ENCODE results near the gene LZIC. TPM values are rescaled to one million over a fixed set of nuclear protein-coding genes. Genes with fewer than 3 reads are reported as not detected.

The LZIC gene
- total and polyA plus RNA-seq, 2 of the 13 experiments (the other 11 are each of a cell fraction or from before 2014, with no cell fraction given), result 25.2 to 71.8 TPM

DNA sequence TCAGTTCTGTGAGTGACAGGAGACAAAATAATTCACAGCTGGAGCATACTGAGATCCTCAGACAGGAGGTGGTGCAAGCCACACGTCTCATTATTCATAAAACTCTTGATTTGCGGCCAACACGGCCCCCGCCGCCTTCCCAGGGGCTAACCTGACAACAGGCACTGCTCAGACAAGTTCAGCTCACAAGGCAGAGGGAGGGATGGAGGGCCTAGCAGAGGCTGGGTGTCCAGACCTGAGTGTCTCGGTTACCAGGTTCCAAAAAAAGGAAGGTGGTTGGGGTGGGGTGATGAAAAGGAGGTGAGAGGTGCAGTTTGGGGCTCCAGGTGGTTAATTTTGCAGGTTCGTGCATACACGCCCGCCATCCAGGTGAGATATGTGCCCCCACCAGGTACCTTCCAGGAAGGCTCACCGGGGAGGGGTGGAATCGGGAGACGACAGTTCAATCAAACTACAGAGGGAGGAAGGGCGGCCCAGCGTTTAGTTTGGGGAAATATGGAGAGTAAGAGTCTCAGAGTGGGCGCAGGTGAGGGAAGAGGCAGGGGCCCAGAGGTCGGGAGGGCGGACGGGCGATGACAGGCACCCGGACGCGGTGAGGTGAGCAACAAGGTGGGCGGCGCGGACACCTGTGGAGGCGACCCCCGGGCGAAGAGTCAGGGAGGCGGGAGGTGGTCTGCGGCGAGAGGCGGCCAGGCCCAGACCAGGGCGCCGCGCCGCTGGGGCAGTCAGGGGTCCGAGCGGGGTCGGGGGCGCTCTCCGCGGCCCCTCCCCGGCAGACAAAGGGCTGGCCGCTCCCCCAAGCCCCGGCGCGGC is 33.8 kb downstream of the LZIC start (continued):
- TF ChIP-seq HNRNPK (IDR thresholded peaks at IDR 0.05; ENCODE audit: low read depth, low read length, poor library complexity, severe bottlenecking) (peak; percentile 18), TOE1 (CRISPR knock-in tag; IDR thresholded peaks at IDR 0.05) (no peak), CSRNP2 (CRISPR knock-in tag; conservative IDR thresholded peaks at IDR 0.05; ENCODE audit: low read depth) (no peak), KDM4B (CRISPR knock-in tag; IDR thresholded peaks at IDR 0.05) (no peak), SIN3B (IDR thresholded peaks at IDR 0.05; ENCODE audit: low read length) (no peak), CREM (IDR thresholded peaks at IDR 0.05) (no peak), CREM (CRISPR knock-in tag; IDR thresholded peaks at IDR 0.05) (no peak), RELA (CRISPR knock-in tag; IDR thresholded peaks at IDR 0.05) (no peak), SAP130 (CRISPR knock-in tag; IDR thresholded peaks at IDR 0.05; ENCODE audit: low read depth) (peak; percentile 32; the same call in 1 of the 2 replicates), SOX13 (IDR thresholded peaks at IDR 0.05) (no peak), SOX13 (CRISPR knock-in tag; conservative IDR thresholded peaks at IDR 0.05 in 1 of 2, IDR thresholded peaks at IDR 0.05 in 1 of 2) (no peak), NBN (conservative IDR thresholded peaks at IDR 0.05) (no peak), YEATS2 (CRISPR knock-in tag; IDR thresholded peaks at IDR 0.05; ENCODE audit: borderline replicate concordance) (no peak), SNAI1 (CRISPR knock-in tag; IDR thresholded peaks at IDR 0.05; ENCODE audit: borderline replicate concordance) (no peak), POGZ (CRISPR knock-in tag; IDR thresholded peaks at IDR 0.05) (no peak), ZSCAN21 (CRISPR knock-in tag; IDR thresholded peaks at IDR 0.05; ENCODE audit: borderline replicate concordance) (no peak), FOSL2 (CRISPR knock-in tag; IDR thresholded peaks at IDR 0.05) (no peak), ZNF160 (CRISPR knock-in tag; IDR thresholded peaks at IDR 0.05) (no peak), U2AF1 (optimal IDR thresholded peaks at IDR 0.05; ENCODE audit: low read depth, low read length) (no peak), ZEB1 (IDR thresholded peaks at IDR 0.05; ENCODE audit: insufficient replicate concordance, low read depth) (peak; percentile 39), TEAD2 (CRISPR knock-in tag; IDR thresholded peaks at IDR 0.05) (no peak), SP1 (IDR thresholded peaks at IDR 0.05) (no peak), SP1 (CRISPR knock-in tag; IDR thresholded peaks at IDR 0.05) (0 out of 2 replicates have a peak, but pooled peaks have one; percentile 30), ARNT2 (CRISPR knock-in tag; IDR thresholded peaks at IDR 0.05; ENCODE audit: low read depth) (no peak), ZNF329 (CRISPR knock-in tag; IDR thresholded peaks at IDR 0.05; ENCODE audit: low read depth) (no peak), ZNF354B (CRISPR knock-in tag; IDR thresholded peaks at IDR 0.05) (no peak), ZNF296 (CRISPR knock-in tag; conservative IDR thresholded peaks at IDR 0.05) (no peak)
- TF ChIP-seq, protein P1, sequence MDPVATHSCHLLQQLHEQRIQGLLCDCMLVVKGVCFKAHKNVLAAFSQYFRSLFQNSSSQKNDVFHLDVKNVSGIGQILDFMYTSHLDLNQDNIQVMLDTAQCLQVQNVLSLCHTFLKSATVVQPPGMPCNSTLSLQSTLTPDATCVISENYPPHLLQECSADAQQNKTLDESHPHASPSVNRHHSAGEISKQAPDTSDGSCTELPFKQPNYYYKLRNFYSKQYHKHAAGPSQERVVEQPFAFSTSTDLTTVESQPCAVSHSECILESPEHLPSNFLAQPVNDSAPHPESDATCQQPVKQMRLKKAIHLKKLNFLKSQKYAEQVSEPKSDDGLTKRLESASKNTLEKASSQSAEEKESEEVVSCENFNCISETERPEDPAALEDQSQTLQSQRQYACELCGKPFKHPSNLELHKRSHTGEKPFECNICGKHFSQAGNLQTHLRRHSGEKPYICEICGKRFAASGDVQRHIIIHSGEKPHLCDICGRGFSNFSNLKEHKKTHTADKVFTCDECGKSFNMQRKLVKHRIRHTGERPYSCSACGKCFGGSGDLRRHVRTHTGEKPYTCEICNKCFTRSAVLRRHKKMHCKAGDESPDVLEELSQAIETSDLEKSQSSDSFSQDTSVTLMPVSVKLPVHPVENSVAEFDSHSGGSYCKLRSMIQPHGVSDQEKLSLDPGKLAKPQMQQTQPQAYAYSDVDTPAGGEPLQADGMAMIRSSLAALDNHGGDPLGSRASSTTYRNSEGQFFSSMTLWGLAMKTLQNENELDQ (CRISPR knock-in tag; IDR thresholded peaks at IDR 0.05; ENCODE audit: borderline replicate concordance), result no peak
- TF ChIP-seq, protein P2, sequence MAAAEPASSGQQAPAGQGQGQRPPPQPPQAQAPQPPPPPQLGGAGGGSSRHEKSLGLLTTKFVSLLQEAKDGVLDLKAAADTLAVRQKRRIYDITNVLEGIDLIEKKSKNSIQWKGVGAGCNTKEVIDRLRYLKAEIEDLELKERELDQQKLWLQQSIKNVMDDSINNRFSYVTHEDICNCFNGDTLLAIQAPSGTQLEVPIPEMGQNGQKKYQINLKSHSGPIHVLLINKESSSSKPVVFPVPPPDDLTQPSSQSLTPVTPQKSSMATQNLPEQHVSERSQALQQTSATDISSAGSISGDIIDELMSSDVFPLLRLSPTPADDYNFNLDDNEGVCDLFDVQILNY (CRISPR knock-in tag; conservative IDR thresholded peaks at IDR 0.05), result no peak
